SK-N-SH (cell line): ENCODE results near the gene CSRNP3. TPM values are rescaled to one million over a fixed set of nuclear protein-coding genes. Genes with fewer than 3 reads are reported as not detected.
A peak's percentile ranks its signal among the peaks of the same experiment; 100 is the strongest.

Experiments
- CTCF ChIA-PET: fragments of 300-600, 350-600 bp; formaldehyde crosslinking; extraction: SDS; loops from one replicate; lab custom pipeline; 2021; lab: Yijun Ruan, JAX
- POLR2A ChIA-PET: fragments of 350-600 bp; sonication (Branson Sonifier 250); formaldehyde crosslinking; extraction: SDS; loops from one replicate; lab custom pipeline; 2020; ENCODE audit warnings: antibody characterized with exemption, inconsistent platforms; lab: Yijun Ruan, JAX
- DNase-seq: peaks from one replicate; pipeline ENCODE4 v3.0.0; 2012
- H2AFZ ChIP-seq: fragments of 200-600 bp; sonication (generic); 2 replicates; pipeline ENCODE4 v1.8.1; 2016; ENCODE audit warnings: antibody characterized with exemption, mild to moderate bottlenecking, low read depth
- H3F3A ChIP-seq: fragments of 200-600 bp; sonication (generic); replicated peaks from 2 replicates; pipeline ENCODE3; 2016; ENCODE audit warnings: antibody characterized with exemption, mild to moderate bottlenecking; ENCODE audit not compliant: insufficient read depth
- H3K27ac ChIP-seq, 2 experiments: fragments of 200-500 bp in 1 of 2; fragments of 200-600 bp in 1 of 2; sonication (Bioruptor generic) in 1 of 2; sonication (generic), shearing (Covaris generic) in 1 of 2; 2 replicates each; pipeline versions ENCODE4 v1.5.1 to v1.6.1; 2014 to 2016; ENCODE audit warnings: low read depth in 2 of 2, inconsistent platforms in 1 of 2, low read length in 1 of 2, mild to moderate bottlenecking in 1 of 2, mixed read lengths in 1 of 2
- H3K27me3 ChIP-seq: fragments of 200-600 bp; sonication (generic), shearing (Covaris generic); 2 replicates; pipeline ENCODE4 v1.6.1; 2016; ENCODE audit warnings: mixed run types; ENCODE audit not compliant: insufficient read depth
- H3K36me3 ChIP-seq, 2 experiments: fragments of 200-500 bp in 1 of 2; fragments of 200-600 bp in 1 of 2; sonication (Bioruptor generic) in 1 of 2; sonication (generic) in 1 of 2; replicated peaks in 1 of 2; 2 replicates each; pipeline versions ENCODE3 to v1.5.1; 2014 to 2016; ENCODE audit warnings: low read length in 1 of 2, mild to moderate bottlenecking in 1 of 2; ENCODE audit not compliant: insufficient read depth in 2 of 2, control insufficient read depth in 1 of 2
- H3K4me1 ChIP-seq, 2 experiments: fragments of 200-500 bp in 1 of 2; fragments of 200-600 bp in 1 of 2; sonication (Bioruptor generic) in 1 of 2; sonication (generic), shearing (Covaris generic) in 1 of 2; 2 replicates each; pipeline versions ENCODE4 v1.5.1 to v1.6.1; 2014 to 2016; ENCODE audit warnings: low read depth in 1 of 2, low read length in 1 of 2, mixed run types in 1 of 2; ENCODE audit not compliant: insufficient read depth in 2 of 2, control insufficient read depth in 1 of 2
- H3K4me2 ChIP-seq: fragments of 200-600 bp; sonication (generic), shearing (Covaris generic); 2 replicates; pipeline ENCODE4 v1.6.1; 2017; ENCODE audit warnings: mixed run types
- H3K4me3 ChIP-seq, 2 experiments: fragments of 200-500 bp in 1 of 2; fragments of 200-600 bp in 1 of 2; sonication (Bioruptor generic) in 1 of 2; sonication (generic), shearing (Covaris generic) in 1 of 2; 2 replicates each; pipeline versions ENCODE4 v1.5.1 to v1.8.1; 2014 to 2016; ENCODE audit warnings: low read depth in 2 of 2, inconsistent platforms in 1 of 2, low read length in 1 of 2, mild to moderate bottlenecking in 1 of 2, mixed read lengths in 1 of 2, moderate library complexity in 1 of 2
- H3K79me2 ChIP-seq: fragments of 200-600 bp; sonication (generic); 2 replicates; pipeline ENCODE4 v1.8.1; 2017; ENCODE audit warnings: mild to moderate bottlenecking; ENCODE audit not compliant: insufficient read depth
- H3K9ac ChIP-seq: fragments of 200-600 bp; sonication (generic); 2 replicates; pipeline ENCODE4 v1.6.1; 2017; ENCODE audit warnings: mixed run types
- H3K9me2 ChIP-seq: fragments of 200-600 bp; sonication (generic); 2 replicates; pipeline ENCODE4 v1.6.1; 2017; ENCODE audit warnings: mixed run types
- H3K9me3 ChIP-seq: fragments of 200-600 bp; sonication (generic); 2 replicates; pipeline ENCODE4 v1.6.1; 2017; ENCODE audit warnings: mixed run types, mild to moderate bottlenecking, moderate library complexity
- H4K20me1 ChIP-seq: fragments of 200-600 bp; sonication (generic); 2 replicates; pipeline ENCODE4 v1.6.1; 2017; ENCODE audit warnings: mild to moderate bottlenecking, mixed run types; ENCODE audit not compliant: insufficient read depth
- CHD2 ChIP-seq: fragments of 150-350 bp; IDR thresholded peaks from 2 replicates; pipeline ENCODE4 v1.6.1; 2018; ENCODE audit warnings: low read length; ENCODE audit not compliant: partially characterized antibody
- ELF1 ChIP-seq: IDR thresholded peaks from 2 replicates; pipeline ENCODE4 v1.4.0; 2012
- EP300 ChIP-seq, 2 experiments: IDR thresholded peaks; 2 replicates each; pipeline versions ENCODE4 v1.4.0 to v1.6.1; 2012; ENCODE audit warnings: borderline replicate concordance in 1 of 2, low read depth in 1 of 2, low read length in 1 of 2
- FOXJ3 ChIP-seq: sonication (generic); formaldehyde crosslinking; IDR thresholded peaks from 2 replicates; pipeline ENCODE4 v1.5.1; 2020; ENCODE audit warnings: mild to moderate bottlenecking, missing genetic modification reagents
- GATA2 ChIP-seq: sonication (generic); formaldehyde crosslinking; IDR thresholded peaks from 2 replicates; pipeline ENCODE4 v1.5.0; 2020; ENCODE audit warnings: mild to moderate bottlenecking, missing genetic modification reagents
- JUND ChIP-seq: IDR thresholded peaks from 2 replicates; pipeline ENCODE4 v1.4.0; 2012
- MEF2A ChIP-seq: IDR thresholded peaks from 2 replicates; pipeline ENCODE4 v1.4.0; 2012; ENCODE audit warnings: low read depth, borderline replicate concordance
- MXI1 ChIP-seq: IDR thresholded peaks from 2 replicates; pipeline ENCODE4 v1.6.1; 2012; ENCODE audit warnings: mild to moderate bottlenecking, low read depth, low read length, improper control_type of control experiment
- NRF1 ChIP-seq: IDR thresholded peaks from 2 replicates; pipeline ENCODE4 v1.6.1; 2012; ENCODE audit warnings: low read depth, mild to moderate bottlenecking, low read length
- POLR2AphosphoS5 ChIP-seq: IDR thresholded peaks from 2 replicates; pipeline ENCODE4 v1.6.1; 2012; ENCODE audit warnings: low read depth, low read length
- RAD21 ChIP-seq: IDR thresholded peaks from 2 replicates; pipeline ENCODE4 v1.6.1; 2012; ENCODE audit warnings: mild to moderate bottlenecking, low read length
- RCOR1 ChIP-seq: fragments of 150-350 bp; IDR thresholded peaks from 2 replicates; pipeline ENCODE4 v1.6.1; 2017; ENCODE audit warnings: antibody characterized with exemption, low read length
- RFX5 ChIP-seq: IDR thresholded peaks from 2 replicates; pipeline ENCODE4 v1.6.1; 2012; ENCODE audit warnings: mild to moderate bottlenecking, improper control_type of control experiment, low read length
- RXRA ChIP-seq: IDR thresholded peaks from 2 replicates; pipeline ENCODE4 v1.4.0; 2012; ENCODE audit warnings: low read depth, mild to moderate bottlenecking, borderline replicate concordance
- SIN3A ChIP-seq: IDR thresholded peaks from 2 replicates; pipeline ENCODE4 v1.6.1; 2012; ENCODE audit warnings: low read depth, mild to moderate bottlenecking, low read length, moderate library complexity, borderline replicate concordance
- SMC3 ChIP-seq: IDR thresholded peaks from 2 replicates; pipeline ENCODE4 v1.6.1; 2012; ENCODE audit warnings: low read depth, low read length, improper control_type of control experiment
- TAF1 ChIP-seq: IDR thresholded peaks from 2 replicates; pipeline ENCODE4 v1.6.1; 2012; ENCODE audit warnings: low read depth, mild to moderate bottlenecking, low read length, moderate library complexity, borderline replicate concordance
- TCF12 ChIP-seq: IDR thresholded peaks from 2 replicates; pipeline ENCODE4 v1.4.0; 2012
- TEAD4 ChIP-seq: IDR thresholded peaks from 2 replicates; pipeline ENCODE4 v1.4.0; 2012; ENCODE audit warnings: mild to moderate bottlenecking, borderline replicate concordance; ENCODE audit not compliant: insufficient read depth
- YY1 ChIP-seq: IDR thresholded peaks from 2 replicates; pipeline ENCODE4 v1.4.0; 2012; ENCODE audit warnings: low read depth, mild to moderate bottlenecking
- WGBS: methylation state at CpG from one replicate; pipeline ENCODE4 v1.1.6; 2017; ENCODE audit warnings: low lambda C conversion rate; 5-methylcytosine and 5-hydroxymethylcytosine counted together
- polyA plus RNA-seq, 3 experiments: library from polyadenylated mRNA; depleted of rRNA; stranded (reverse); fragments of >200 nt; gene quantifications; 2 replicates each; pipeline ENCODE4 v1.2.3, GENCODE V29; 2012
- TF ChIP-seq, protein P1 (sequence below): IDR thresholded peaks from 2 replicates; pipeline ENCODE4 v1.4.0; 2012; ENCODE audit warnings: low read depth, borderline replicate concordance
- TF ChIP-seq, protein P2 (sequence below): IDR thresholded peaks from 2 replicates; pipeline ENCODE4 v1.6.1; 2012; ENCODE audit warnings: mild to moderate bottlenecking, low read depth, low read length, moderate library complexity
- TF ChIP-seq, protein P3 (sequence below): fragments of 150-350 bp; IDR thresholded peaks from 2 replicates; pipeline ENCODE4 v1.6.1; 2017; ENCODE audit warnings: antibody characterized with exemption, low read length, low read depth, borderline replicate concordance
- TF ChIP-seq, protein P4 (sequence below): IDR thresholded peaks from 2 replicates; pipeline ENCODE4 v1.4.0; 2012; ENCODE audit warnings: low read depth, borderline replicate concordance
- TF ChIP-seq, protein P5 (sequence below): fragments of 150-350 bp; IDR thresholded peaks from 2 replicates; pipeline ENCODE4 v1.6.1; 2016; ENCODE audit warnings: mild to moderate bottlenecking, low read depth, low read length

Gene CSRNP3
- polyA plus RNA-seq, 1 of the 3 experiments (the other 2 are of a cell fraction) = 1.0 TPM

DNA sequence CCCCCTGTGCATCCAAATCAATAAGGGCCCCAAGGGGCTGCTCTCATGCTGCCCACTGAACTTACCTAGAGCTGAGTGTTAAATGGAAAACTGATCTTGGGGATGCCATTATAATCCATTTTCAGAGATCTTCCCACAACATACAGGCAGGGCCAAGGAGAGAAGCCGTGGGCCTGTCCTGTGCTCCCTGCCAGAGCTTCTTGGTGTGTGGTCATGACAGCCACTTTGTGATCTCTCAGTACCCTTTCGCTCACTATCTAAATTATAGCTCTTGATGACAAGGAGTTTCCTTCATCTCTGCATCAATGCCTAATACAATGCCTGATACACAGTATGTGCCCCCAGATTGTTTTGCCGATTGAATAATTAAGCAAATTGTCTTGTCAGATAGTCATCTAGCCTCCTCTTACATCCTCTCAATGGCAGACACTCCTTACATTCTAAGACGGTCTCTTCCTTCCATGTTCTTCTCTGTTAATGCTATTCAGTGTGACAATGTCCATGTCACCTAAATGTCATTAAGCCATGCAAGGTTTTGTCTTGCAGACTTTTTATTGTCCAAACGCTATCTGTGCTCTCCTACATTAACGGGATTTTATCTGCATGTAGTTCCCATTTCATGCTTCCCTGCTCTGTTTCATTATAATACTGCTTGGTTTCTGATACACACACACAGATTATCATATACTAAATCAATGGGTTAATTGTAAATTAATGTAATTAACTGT lies 5.9 kb downstream of the CSRNP3 start:
- Histone ChIP-seq H2AFZ (no peak overlapping the region), H4K20me1 (no peaks in the 10 kb centered on the region), H3K4me1 (peaks cover 15 to 36% of the 10 kb centered on the region in 2 experiments; a peak in 3 of 4 replicates), H3K9ac (no peak overlapping the region), H3K27ac (peak overlapping the region in 1 of 2 experiments; percentile 96; a peak in 2 of 4 replicates), H3K36me3 (no peaks in the 10 kb centered on the region), H3K4me2 (no peak overlapping the region), H3F3A (peaks cover 6% of the 10 kb centered on the region), H3K9me2 (no peaks in the 10 kb centered on the region), H3K27me3 (no peaks in the 10 kb centered on the region), H3K79me2 (peaks cover 9% of the 10 kb centered on the region), H3K9me3 (no peaks in the 10 kb centered on the region), H3K4me3 (no peak overlapping the region; a peak in 1 of 4 replicates)
- WGBS = 55% methylated on average over 6 of the region's 6 CpGs
- ChIA-PET CTCF (interaction anchor here (0.6 to 0.7 kb wide), 2 partner anchors 67 to 154 kb away, joined by 4 read pairs; no protein-coding TSS in a partner anchor), POLR2A (no interaction called here)
- DNase-seq = peak; percentile 20
- TF ChIP-seq, protein P1, sequence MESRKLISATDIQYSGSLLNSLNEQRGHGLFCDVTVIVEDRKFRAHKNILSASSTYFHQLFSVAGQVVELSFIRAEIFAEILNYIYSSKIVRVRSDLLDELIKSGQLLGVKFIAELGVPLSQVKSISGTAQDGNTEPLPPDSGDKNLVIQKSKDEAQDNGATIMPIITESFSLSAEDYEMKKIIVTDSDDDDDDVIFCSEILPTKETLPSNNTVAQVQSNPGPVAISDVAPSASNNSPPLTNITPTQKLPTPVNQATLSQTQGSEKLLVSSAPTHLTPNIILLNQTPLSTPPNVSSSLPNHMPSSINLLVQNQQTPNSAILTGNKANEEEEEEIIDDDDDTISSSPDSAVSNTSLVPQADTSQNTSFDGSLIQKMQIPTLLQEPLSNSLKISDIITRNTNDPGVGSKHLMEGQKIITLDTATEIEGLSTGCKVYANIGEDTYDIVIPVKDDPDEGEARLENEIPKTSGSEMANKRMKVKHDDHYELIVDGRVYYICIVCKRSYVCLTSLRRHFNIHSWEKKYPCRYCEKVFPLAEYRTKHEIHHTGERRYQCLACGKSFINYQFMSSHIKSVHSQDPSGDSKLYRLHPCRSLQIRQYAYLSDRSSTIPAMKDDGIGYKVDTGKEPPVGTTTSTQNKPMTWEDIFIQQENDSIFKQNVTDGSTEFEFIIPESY = no peak
- no peak for TF ChIP-seq YY1
- TF ChIP-seq TEAD4 = no peak
- TF ChIP-seq NRF1 = no peak
- TF ChIP-seq TAF1 = no peak
- peak; percentile 37; the same call in 1 of the 2 replicates for TF ChIP-seq TCF12
- TF ChIP-seq GATA2 = peak; percentile 87
- peak in 1 of 2 experiments; percentile 57; a peak in 2 of 4 replicates for TF ChIP-seq EP300 (IDR thresholded peaks at IDR 0.05; ENCODE audit: borderline replicate concordance in 1 of 2, low read depth in 1 of 2, low read length in 1 of 2)
- no peak for TF ChIP-seq POLR2AphosphoS5
- TF ChIP-seq FOXJ3 = peak; percentile 56; the same call in 1 of the 2 replicates
- no peak for TF ChIP-seq RXRA
- TF ChIP-seq, protein P2, sequence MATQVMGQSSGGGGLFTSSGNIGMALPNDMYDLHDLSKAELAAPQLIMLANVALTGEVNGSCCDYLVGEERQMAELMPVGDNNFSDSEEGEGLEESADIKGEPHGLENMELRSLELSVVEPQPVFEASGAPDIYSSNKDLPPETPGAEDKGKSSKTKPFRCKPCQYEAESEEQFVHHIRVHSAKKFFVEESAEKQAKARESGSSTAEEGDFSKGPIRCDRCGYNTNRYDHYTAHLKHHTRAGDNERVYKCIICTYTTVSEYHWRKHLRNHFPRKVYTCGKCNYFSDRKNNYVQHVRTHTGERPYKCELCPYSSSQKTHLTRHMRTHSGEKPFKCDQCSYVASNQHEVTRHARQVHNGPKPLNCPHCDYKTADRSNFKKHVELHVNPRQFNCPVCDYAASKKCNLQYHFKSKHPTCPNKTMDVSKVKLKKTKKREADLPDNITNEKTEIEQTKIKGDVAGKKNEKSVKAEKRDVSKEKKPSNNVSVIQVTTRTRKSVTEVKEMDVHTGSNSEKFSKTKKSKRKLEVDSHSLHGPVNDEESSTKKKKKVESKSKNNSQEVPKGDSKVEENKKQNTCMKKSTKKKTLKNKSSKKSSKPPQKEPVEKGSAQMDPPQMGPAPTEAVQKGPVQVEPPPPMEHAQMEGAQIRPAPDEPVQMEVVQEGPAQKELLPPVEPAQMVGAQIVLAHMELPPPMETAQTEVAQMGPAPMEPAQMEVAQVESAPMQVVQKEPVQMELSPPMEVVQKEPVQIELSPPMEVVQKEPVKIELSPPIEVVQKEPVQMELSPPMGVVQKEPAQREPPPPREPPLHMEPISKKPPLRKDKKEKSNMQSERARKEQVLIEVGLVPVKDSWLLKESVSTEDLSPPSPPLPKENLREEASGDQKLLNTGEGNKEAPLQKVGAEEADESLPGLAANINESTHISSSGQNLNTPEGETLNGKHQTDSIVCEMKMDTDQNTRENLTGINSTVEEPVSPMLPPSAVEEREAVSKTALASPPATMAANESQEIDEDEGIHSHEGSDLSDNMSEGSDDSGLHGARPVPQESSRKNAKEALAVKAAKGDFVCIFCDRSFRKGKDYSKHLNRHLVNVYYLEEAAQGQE = no peak
- TF ChIP-seq CHD2 = no peak
- TF ChIP-seq RAD21 = no peak
- no peak for TF ChIP-seq MEF2A
- no peak for TF ChIP-seq RFX5
- TF ChIP-seq, protein P3, sequence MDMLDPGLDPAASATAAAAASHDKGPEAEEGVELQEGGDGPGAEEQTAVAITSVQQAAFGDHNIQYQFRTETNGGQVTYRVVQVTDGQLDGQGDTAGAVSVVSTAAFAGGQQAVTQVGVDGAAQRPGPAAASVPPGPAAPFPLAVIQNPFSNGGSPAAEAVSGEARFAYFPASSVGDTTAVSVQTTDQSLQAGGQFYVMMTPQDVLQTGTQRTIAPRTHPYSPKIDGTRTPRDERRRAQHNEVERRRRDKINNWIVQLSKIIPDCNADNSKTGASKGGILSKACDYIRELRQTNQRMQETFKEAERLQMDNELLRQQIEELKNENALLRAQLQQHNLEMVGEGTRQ = no peak
- TF ChIP-seq, protein P4, sequence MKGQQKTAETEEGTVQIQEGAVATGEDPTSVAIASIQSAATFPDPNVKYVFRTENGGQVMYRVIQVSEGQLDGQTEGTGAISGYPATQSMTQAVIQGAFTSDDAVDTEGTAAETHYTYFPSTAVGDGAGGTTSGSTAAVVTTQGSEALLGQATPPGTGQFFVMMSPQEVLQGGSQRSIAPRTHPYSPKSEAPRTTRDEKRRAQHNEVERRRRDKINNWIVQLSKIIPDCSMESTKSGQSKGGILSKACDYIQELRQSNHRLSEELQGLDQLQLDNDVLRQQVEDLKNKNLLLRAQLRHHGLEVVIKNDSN = no peak
- no peak for TF ChIP-seq SIN3A
- no peak for TF ChIP-seq SMC3
- TF ChIP-seq RCOR1 = peak; percentile 48
- no peak for TF ChIP-seq ELF1
- TF ChIP-seq, protein P5, sequence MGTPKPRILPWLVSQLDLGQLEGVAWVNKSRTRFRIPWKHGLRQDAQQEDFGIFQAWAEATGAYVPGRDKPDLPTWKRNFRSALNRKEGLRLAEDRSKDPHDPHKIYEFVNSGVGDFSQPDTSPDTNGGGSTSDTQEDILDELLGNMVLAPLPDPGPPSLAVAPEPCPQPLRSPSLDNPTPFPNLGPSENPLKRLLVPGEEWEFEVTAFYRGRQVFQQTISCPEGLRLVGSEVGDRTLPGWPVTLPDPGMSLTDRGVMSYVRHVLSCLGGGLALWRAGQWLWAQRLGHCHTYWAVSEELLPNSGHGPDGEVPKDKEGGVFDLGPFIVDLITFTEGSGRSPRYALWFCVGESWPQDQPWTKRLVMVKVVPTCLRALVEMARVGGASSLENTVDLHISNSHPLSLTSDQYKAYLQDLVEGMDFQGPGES = no peak
- TF ChIP-seq MXI1 = peak; percentile 24; the same call in 1 of the 2 replicates
- no peak for TF ChIP-seq JUND
- TF ChIP-seq, all 33 proteins: peak for 6
